OCI-LY1 (cell line): ENCODE data around the gene CDKN1C.

Source experiments
- CTCF ChIP-seq: fragments of 200-600 bp; sonication (generic), shearing (Covaris generic); IDR thresholded peaks from 2 replicates; pipeline ENCODE4 v1.5.1; 2017; ENCODE audit warnings: mild to moderate bottlenecking, antibody characterized with exemption, low read length, moderate library complexity, mixed read lengths
- EZH2 ChIP-seq: fragments of 200-600 bp; sonication (generic), shearing (Covaris generic); IDR thresholded peaks from 2 replicates; pipeline ENCODE4 v1.8.0; 2017; ENCODE audit warnings: borderline replicate concordance, mixed run types, mild to moderate bottlenecking, antibody characterized with exemption, low read length, moderate library complexity, mixed read lengths

DNA sequence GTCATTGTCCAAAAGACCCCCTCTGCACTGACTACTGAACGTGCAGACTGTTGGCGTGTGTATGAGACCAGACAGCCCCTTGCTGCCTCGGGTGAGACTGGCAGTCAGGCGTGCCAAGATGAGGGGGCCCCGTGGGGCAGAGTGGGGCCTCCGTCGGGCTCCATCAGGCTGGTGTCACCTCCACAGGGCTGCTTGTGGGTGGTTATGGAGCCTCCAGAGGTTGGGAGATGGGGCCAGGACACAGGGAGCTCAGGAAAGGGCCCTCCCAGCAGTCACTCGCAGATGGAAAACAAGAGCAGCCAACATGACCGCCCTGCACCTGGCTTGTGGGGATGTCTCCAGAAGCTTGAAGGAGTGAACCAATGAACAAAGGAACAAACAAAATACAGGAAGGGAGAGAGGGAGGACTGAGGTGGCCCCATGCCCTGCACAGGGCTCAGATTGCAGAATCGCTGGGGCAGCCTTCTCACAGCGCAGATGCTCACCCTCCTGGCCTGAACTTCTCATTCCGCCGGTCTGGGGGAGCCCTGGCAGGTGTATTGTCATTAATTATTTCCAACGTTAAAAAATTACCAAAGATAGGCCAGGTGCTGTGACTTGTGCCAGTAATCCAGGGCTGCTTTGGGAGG, 49.1 kb upstream of the CDKN1C start:
- TF ChIP-seq CTCF (no peak), EZH2 (no peak)
